Fibroblast of mammary gland (primary cell): ENCODE data around the gene BTG2.
"Not testable (repeated sequence)": the region's sequence is repeated elsewhere in the genome, so short reads cannot be mapped to it uniquely, and the experiment has no call there.

Source experiments
- DNase-seq: peaks from one replicate; pipeline ENCODE4 v3.0.0-alpha.2; 2010; ENCODE audit warnings: low read depth
- H3K4me3 ChIP-seq: 2 replicates; pipeline ENCODE4 v1.5.1; 2011; ENCODE audit warnings: low read depth, mild to moderate bottlenecking, low read length, moderate library complexity; ENCODE audit not compliant: control insufficient read depth
- TF ChIP-seq, protein P1 (sequence below): conservative IDR thresholded peaks from 2 replicates; pipeline ENCODE4 v1.5.1; 2011; ENCODE audit warnings: low read depth, low read length, inconsistent platforms; ENCODE audit not compliant: control insufficient read depth, insufficient read depth

Gene BTG2

GRCh38 chr1:203311368-203312301, 6.3 kb downstream of the BTG2 start:
- TF ChIP-seq, protein P1, sequence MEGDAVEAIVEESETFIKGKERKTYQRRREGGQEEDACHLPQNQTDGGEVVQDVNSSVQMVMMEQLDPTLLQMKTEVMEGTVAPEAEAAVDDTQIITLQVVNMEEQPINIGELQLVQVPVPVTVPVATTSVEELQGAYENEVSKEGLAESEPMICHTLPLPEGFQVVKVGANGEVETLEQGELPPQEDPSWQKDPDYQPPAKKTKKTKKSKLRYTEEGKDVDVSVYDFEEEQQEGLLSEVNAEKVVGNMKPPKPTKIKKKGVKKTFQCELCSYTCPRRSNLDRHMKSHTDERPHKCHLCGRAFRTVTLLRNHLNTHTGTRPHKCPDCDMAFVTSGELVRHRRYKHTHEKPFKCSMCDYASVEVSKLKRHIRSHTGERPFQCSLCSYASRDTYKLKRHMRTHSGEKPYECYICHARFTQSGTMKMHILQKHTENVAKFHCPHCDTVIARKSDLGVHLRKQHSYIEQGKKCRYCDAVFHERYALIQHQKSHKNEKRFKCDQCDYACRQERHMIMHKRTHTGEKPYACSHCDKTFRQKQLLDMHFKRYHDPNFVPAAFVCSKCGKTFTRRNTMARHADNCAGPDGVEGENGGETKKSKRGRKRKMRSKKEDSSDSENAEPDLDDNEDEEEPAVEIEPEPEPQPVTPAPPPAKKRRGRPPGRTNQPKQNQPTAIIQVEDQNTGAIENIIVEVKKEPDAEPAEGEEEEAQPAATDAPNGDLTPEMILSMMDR: no peak
- H3K4me3 ChIP-seq: no peak overlapping the region
- DNase-seq: no peak

GRCh38 chr1:203314025-203314759, 8.9 kb downstream of the BTG2 start:
- DNase-seq: not testable (repeated sequence)

DNA sequence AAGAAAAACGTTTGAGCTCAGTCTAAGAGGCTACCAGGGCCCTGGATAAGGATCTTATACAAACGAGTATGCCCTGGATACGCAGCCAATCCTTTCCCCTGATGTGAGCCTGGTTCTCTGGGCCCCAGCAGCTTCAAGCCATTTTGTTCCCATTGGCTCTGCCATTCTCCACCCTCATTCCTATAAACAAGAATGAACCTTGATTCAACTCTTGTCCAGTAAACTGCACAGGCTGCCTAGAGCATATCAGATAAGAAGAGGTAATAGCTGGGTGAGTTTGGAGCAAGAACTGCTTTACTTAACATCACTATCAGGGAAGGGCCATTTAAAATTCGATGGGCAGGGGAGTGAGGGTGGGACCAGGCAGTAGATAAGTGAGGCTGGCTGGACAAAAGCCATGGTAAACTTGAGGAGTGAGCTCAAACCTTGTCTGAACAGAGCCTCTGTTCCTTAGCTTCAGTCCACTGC, 11.3 kb downstream of the BTG2 start:
- no peak for DNase-seq
- no peak overlapping the region for H3K4me3 ChIP-seq
- TF ChIP-seq, protein P1: no peak

More at GRCh38 chr1:203314025-203314759, 8.9 kb downstream of the BTG2 start:
- H3K4me3 ChIP-seq: not testable (repeated sequence)

DNA sequence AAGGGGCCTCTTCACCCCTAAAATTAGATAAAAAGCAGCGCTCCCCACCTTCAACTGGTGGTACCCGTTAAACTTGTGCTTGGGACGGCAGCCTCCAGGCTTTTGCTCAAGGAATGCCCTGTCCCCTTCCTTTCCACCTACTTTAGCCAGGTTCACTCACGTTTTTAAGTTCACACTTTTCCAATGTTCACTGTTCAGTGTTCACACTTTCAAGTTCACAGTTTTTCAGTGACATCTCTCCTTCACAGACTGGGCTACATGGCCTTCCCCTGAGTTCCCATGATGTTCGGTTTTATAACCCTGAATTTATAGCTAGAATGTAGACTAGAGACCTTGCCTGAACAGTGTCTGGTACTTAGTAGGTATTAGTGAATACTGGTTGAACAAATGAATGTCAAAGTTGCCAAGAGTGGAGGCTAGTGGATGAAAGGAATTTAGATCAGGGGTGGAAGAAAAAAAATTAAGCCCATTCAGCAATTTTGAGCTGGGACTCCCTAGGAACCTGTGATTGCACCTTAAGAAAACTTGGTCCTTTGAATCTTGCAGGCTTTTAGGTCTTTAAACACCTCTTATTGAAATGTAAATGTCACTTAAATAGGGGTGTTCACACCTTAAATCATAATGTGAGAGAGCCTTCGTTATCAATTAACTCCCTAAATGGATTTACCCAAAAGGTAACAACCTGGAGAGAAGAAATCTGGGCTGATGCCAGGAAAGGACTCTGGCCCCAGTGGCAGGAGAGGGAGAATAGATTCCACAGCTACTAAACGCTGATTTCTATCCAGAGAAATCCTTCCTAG, 12.3 kb downstream of the BTG2 start:
- no peak overlapping the region for H3K4me3 ChIP-seq
- TF ChIP-seq, protein P1: no peak
- no peak for DNase-seq

DNA sequence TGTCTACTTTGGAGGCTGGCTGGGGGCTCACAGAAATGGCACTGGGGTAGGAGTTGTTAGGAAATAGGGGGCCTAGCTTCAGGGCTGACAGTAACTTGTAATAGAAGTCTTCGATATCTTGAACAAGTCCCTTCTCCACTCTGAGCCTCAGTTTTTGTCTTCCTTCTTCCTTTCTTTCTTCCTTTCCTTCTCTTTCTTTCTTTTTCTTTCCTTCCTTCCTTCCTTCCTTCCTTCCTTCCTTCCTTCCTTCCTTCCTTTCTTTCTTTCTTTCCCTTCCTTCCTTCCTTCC, 12.9 kb downstream of the BTG2 start:
- DNase-seq: no peak
- H3K4me3 ChIP-seq: no peak overlapping the region
- TF ChIP-seq, protein P1: no peak

- H3K4me3 ChIP-seq: no peak overlapping the region
- TF ChIP-seq, protein P1: no peak
- peak; percentile 51 for DNase-seq
These were observed 15.4 kb downstream of the BTG2 start for GRCh38 chr1:203320591-203321272.
